NT2/D1 (cell line): Measurements from ENCODE around the gene KRTAP12-1.

Experiments
- SUZ12 ChIP-seq: IDR thresholded peaks from 2 replicates; pipeline ENCODE4 v1.6.1; 2011; ENCODE audit not compliant: insufficient read length, insufficient read depth; ENCODE audit errors: extremely low read depth
- ZNF274 ChIP-seq: IDR thresholded peaks from 2 replicates; pipeline ENCODE4 v1.6.1; 2011; ENCODE audit warnings: mild to moderate bottlenecking, low read depth, low read length

- TF ChIP-seq SUZ12 (no peak), ZNF274 (no peak)
These were observed 44.7 kb downstream of the KRTAP12-1 start, which contains the start of gene KRTAP10-10 for GRCh38 chr21:44637018-44637850.
